HepG2 (cell line): Measurements from ENCODE around the gene ZC3H7B. TPM values are rescaled to one million over a fixed set of nuclear protein-coding genes. Genes with fewer than 3 reads are reported as not detected.
A peak's percentile ranks its signal among the peaks of the same experiment; 100 is the strongest.

Experiments
- AKAP8 ChIP-seq: sonication (generic); formaldehyde crosslinking; IDR thresholded peaks from 2 replicates; pipeline ENCODE4 v1.5.1; 2020; ENCODE audit warnings: mild to moderate bottlenecking, missing genetic modification reagents
- ARNTL ChIP-seq: sonication (generic); formaldehyde crosslinking; IDR thresholded peaks from 2 replicates; pipeline ENCODE4 v1.4.0; 2020; ENCODE audit warnings: mild to moderate bottlenecking, missing genetic modification reagents
- BRCA1 ChIP-seq: sonication (generic); formaldehyde crosslinking; IDR thresholded peaks from 2 replicates; pipeline ENCODE4 v1.4.0; 2020; ENCODE audit warnings: missing genetic modification reagents
- GATA4 ChIP-seq: sonication (generic); IDR thresholded peaks from 2 replicates; pipeline ENCODE4 v1.6.1; 2016; ENCODE audit warnings: antibody characterized with exemption, low read depth, borderline replicate concordance
- GTF3A ChIP-seq: sonication (generic); formaldehyde crosslinking; conservative IDR thresholded peaks from 2 replicates; pipeline ENCODE4 v1.4.0; 2020; ENCODE audit warnings: mild to moderate bottlenecking, missing genetic modification reagents
- HHEX ChIP-seq: IDR thresholded peaks from 2 replicates; pipeline ENCODE4 v1.6.1; 2016; ENCODE audit warnings: control low read depth
- KDM1A ChIP-seq: IDR thresholded peaks from 2 replicates; pipeline ENCODE4 v1.6.1; 2016; ENCODE audit warnings: missing compliant biosample characterization
- KDM2A ChIP-seq: sonication (generic); formaldehyde crosslinking; IDR thresholded peaks from 2 replicates; pipeline ENCODE4 v1.4.0; 2020; ENCODE audit warnings: low read depth, missing genetic modification reagents, borderline replicate concordance
- KDM6A ChIP-seq: IDR thresholded peaks from 2 replicates; pipeline ENCODE4 v1.6.1; 2016; ENCODE audit warnings: low read depth
- KLF9 ChIP-seq: IDR thresholded peaks from 2 replicates; pipeline ENCODE4 v1.6.1; 2016; ENCODE audit warnings: low read depth
- MXI1 ChIP-seq: IDR thresholded peaks from 3 replicates; pipeline ENCODE4 v1.6.1; 2012; ENCODE audit warnings: low read depth, low read length, inconsistent platforms, borderline replicate concordance
- PHF20 ChIP-seq: sonication (generic); formaldehyde crosslinking; IDR thresholded peaks from 2 replicates; pipeline ENCODE4 v1.5.0; 2020; ENCODE audit warnings: mild to moderate bottlenecking, missing genetic modification reagents
- PITX1 ChIP-seq: sonication (generic); formaldehyde crosslinking; IDR thresholded peaks from 2 replicates; pipeline ENCODE4 v1.5.1; 2020; ENCODE audit warnings: mild to moderate bottlenecking, missing genetic modification reagents
- STAG1 ChIP-seq: sonication (generic); formaldehyde crosslinking; IDR thresholded peaks from 2 replicates; pipeline ENCODE4 v1.4.0; 2020; ENCODE audit warnings: missing genetic modification reagents
- SUZ12 ChIP-seq: fragments of 150-350 bp; IDR thresholded peaks from 2 replicates; pipeline ENCODE4 v1.6.1; 2014; ENCODE audit warnings: low read depth, low read length
- ZBTB38 ChIP-seq: sonication (generic); formaldehyde crosslinking; IDR thresholded peaks from 2 replicates; pipeline ENCODE4 v1.5.1; 2020; ENCODE audit warnings: mild to moderate bottlenecking, missing genetic modification reagents
- ZBTB7B ChIP-seq: sonication (generic); formaldehyde crosslinking; IDR thresholded peaks from 2 replicates; pipeline ENCODE4 v1.4.0; 2020; ENCODE audit warnings: missing genetic modification reagents
- ZNF101 ChIP-seq: sonication (generic); formaldehyde crosslinking; IDR thresholded peaks from 2 replicates; pipeline ENCODE4 v1.4.0; 2020; ENCODE audit warnings: mild to moderate bottlenecking, low read depth, missing genetic modification reagents, borderline replicate concordance
- ZNF552 ChIP-seq: sonication (generic); formaldehyde crosslinking; IDR thresholded peaks from 2 replicates; pipeline ENCODE4 v1.9.0; 2022; ENCODE audit warnings: missing genetic modification reagents, mild to moderate bottlenecking, borderline replicate concordance
- ZNF773 ChIP-seq: sonication (generic); formaldehyde crosslinking; IDR thresholded peaks from 2 replicates; pipeline ENCODE4 v1.4.0; 2020; ENCODE audit warnings: missing genetic modification reagents, borderline replicate concordance
- ZSCAN12 ChIP-seq: sonication (generic); formaldehyde crosslinking; IDR thresholded peaks from 2 replicates; pipeline ENCODE4 v1.9.0; 2021; ENCODE audit warnings: mild to moderate bottlenecking, missing genetic modification reagents
- ZSCAN31 ChIP-seq: sonication (generic); formaldehyde crosslinking; IDR thresholded peaks from 2 replicates; pipeline ENCODE4 v1.5.0; 2020; ENCODE audit warnings: low read depth, mild to moderate bottlenecking, missing genetic modification reagents
- polyA plus RNA-seq, 8 experiments: library from polyadenylated mRNA; depleted of rRNA in 3 of 8; stranded (reverse) in 7 of 8; unstranded in 1 of 8; fragments of >200 nt; fragmentation: Illumina TruSeq in 4 of 8; extraction: Trizol in 4 of 8; gene quantifications; 2 replicates each; pipeline versions ENCODE4 v1.2.1 to v1.2.3, GENCODE V29; 2011 to 2016; ENCODE audit warnings: low read depth in 4 of 8, missing spikeins in 1 of 8, mixed read lengths in 1 of 8; ENCODE audit not compliant: insufficient read depth in 1 of 8
- total RNA-seq, 5 experiments: library from RNA; depleted of rRNA; stranded (reverse); fragments of >200 nt; fragmentation: Illumina TruSeq; extraction: Trizol; gene quantifications; 2 replicates each; pipeline ENCODE4 v1.2.3, GENCODE V29; 2016; ENCODE audit warnings: low read depth in 1 of 5
- TF ChIP-seq, protein P1 (sequence below): sonication (generic); formaldehyde crosslinking; IDR thresholded peaks from 2 replicates; pipeline ENCODE4 v1.4.0; 2020; ENCODE audit warnings: mild to moderate bottlenecking, missing genetic modification reagents
- TF ChIP-seq, protein P2 (sequence below): IDR thresholded peaks from 2 replicates; pipeline ENCODE4 v1.6.1; 2016
- TF ChIP-seq, protein P3 (sequence below): IDR thresholded peaks from 2 replicates; pipeline ENCODE4 v1.6.1; 2016; ENCODE audit warnings: low read depth
- TF ChIP-seq, protein P4 (sequence below): sonication (generic); formaldehyde crosslinking; IDR thresholded peaks from 2 replicates; pipeline ENCODE4 v1.4.0; 2020; ENCODE audit warnings: missing genetic modification reagents, borderline replicate concordance

ZC3H7B gene
- total and polyA plus RNA-seq, 2 of the 13 experiments (the other 11 are each of a cell fraction or from before 2014, with no cell fraction given) = 26.4 to 37.2 TPM

DNA sequence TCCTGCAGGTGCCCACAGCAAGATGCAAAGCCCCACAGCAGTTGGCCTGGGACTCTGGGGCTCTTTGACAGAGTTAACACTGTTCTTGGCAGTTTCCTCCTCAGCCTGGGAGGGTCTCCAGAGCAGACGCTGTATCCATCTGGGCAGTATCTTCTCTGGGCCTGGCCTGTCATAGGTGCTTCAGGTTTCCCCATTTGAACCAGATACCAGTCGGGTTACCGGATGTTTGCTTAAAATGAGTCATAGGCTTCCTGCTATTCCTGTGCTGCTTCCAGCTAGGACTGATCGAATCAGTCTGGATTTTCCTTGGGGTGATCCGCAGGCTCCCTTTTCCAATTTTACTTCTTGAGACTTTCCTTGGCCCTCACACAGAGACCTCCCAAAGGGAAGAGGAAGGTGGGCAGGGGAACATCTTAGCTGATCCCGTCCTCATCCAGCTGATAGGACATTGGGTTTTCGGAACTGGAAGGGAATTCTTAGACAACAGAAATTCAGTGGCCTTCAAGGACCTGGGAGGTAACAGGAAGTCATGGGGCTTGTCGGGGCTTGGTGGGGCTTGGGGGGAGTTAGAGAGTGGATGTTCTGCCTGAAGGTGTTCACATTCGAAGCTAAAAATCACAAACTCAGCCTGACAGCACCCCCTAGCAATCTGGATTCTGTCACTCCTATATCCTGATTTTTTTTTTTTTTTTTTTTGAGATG lies 12.9 kb upstream of the ZC3H7B start (continued):
- TF ChIP-seq MXI1 (0 out of 3 replicates have a peak, but pooled peaks have one; percentile 47), HHEX (CRISPR knock-in tag) (no peak), ARNTL (CRISPR knock-in tag) (no peak), BRCA1 (CRISPR knock-in tag) (no peak), ZNF552 (CRISPR knock-in tag) (no peak), ZNF101 (CRISPR knock-in tag) (no peak), GATA4 (no peak), ZSCAN31 (CRISPR knock-in tag) (no peak), GTF3A (CRISPR knock-in tag) (no peak), SUZ12 (no peak), PITX1 (CRISPR knock-in tag) (0 out of 2 replicates have a peak, but pooled peaks have one; percentile 15), ZSCAN12 (no peak), KDM1A (CRISPR knock-in tag) (no peak), KDM6A (CRISPR knock-in tag) (no peak), PHF20 (CRISPR knock-in tag) (no peak), ZBTB38 (no peak), STAG1 (CRISPR knock-in tag) (no peak), ZNF773 (no peak), AKAP8 (no peak), KLF9 (CRISPR knock-in tag) (no peak), ZBTB7B (CRISPR knock-in tag) (0 out of 2 replicates have a peak, but pooled peaks have one; percentile 23), KDM2A (no peak)
- TF ChIP-seq, protein P1, sequence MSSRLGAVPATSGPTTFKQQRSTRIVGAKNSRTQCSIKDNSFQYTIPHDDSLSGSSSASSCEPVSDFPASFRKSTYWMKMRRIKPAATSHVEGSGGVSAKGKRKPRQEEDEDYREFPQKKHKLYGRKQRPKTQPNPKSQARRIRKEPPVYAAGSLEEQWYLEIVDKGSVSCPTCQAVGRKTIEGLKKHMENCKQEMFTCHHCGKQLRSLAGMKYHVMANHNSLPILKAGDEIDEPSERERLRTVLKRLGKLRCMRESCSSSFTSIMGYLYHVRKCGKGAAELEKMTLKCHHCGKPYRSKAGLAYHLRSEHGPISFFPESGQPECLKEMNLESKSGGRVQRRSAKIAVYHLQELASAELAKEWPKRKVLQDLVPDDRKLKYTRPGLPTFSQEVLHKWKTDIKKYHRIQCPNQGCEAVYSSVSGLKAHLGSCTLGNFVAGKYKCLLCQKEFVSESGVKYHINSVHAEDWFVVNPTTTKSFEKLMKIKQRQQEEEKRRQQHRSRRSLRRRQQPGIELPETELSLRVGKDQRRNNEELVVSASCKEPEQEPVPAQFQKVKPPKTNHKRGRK (CRISPR knock-in tag) = no peak
- TF ChIP-seq, protein P2, sequence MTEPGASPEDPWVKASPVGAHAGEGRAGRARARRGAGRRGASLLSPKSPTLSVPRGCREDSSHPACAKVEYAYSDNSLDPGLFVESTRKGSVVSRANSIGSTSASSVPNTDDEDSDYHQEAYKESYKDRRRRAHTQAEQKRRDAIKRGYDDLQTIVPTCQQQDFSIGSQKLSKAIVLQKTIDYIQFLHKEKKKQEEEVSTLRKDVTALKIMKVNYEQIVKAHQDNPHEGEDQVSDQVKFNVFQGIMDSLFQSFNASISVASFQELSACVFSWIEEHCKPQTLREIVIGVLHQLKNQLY (CRISPR knock-in tag) = no peak
- TF ChIP-seq, protein P3, sequence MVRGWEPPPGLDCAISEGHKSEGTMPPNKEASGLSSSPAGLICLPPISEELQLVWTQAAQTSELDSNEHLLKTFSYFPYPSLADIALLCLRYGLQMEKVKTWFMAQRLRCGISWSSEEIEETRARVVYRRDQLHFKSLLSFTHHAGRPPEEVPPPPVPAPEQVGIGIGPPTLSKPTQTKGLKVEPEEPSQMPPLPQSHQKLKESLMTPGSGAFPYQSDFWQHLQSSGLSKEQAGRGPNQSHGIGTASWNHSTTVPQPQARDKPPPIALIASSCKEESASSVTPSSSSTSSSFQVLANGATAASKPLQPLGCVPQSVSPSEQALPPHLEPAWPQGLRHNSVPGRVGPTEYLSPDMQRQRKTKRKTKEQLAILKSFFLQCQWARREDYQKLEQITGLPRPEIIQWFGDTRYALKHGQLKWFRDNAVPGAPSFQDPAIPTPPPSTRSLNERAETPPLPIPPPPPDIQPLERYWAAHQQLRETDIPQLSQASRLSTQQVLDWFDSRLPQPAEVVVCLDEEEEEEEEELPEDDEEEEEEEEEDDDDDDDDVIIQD (CRISPR knock-in tag) = 0 out of 2 replicates have a peak, but pooled peaks have one; percentile 41
- TF ChIP-seq, protein P4, sequence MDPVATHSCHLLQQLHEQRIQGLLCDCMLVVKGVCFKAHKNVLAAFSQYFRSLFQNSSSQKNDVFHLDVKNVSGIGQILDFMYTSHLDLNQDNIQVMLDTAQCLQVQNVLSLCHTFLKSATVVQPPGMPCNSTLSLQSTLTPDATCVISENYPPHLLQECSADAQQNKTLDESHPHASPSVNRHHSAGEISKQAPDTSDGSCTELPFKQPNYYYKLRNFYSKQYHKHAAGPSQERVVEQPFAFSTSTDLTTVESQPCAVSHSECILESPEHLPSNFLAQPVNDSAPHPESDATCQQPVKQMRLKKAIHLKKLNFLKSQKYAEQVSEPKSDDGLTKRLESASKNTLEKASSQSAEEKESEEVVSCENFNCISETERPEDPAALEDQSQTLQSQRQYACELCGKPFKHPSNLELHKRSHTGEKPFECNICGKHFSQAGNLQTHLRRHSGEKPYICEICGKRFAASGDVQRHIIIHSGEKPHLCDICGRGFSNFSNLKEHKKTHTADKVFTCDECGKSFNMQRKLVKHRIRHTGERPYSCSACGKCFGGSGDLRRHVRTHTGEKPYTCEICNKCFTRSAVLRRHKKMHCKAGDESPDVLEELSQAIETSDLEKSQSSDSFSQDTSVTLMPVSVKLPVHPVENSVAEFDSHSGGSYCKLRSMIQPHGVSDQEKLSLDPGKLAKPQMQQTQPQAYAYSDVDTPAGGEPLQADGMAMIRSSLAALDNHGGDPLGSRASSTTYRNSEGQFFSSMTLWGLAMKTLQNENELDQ (CRISPR knock-in tag) = no peak
